Liver (tissue), 2 donors: ENCODE data around the gene LDLRAD4.

Experiments used
- CTCF ChIP-seq: fragments of 150-350 bp; IDR thresholded peaks from 2 replicates; pipeline ENCODE4 v1.5.1; 2017; ENCODE audit warnings: improper control_type of control experiment, low read depth, low read length; ENCODE audit not compliant: missing input control
- REST ChIP-seq: IDR thresholded peaks from 2 replicates; pipeline ENCODE4 v1.6.1; 2016; ENCODE audit warnings: antibody characterized with exemption, mild to moderate bottlenecking
- donor health status: healthy.

- TF ChIP-seq CTCF = no peak
- TF ChIP-seq REST = no peak
Measured at GRCh38 chr18:13605901-13606300, 387.3 kb downstream of the LDLRAD4 start.
